OCI-LY7 (cell line): Measurements from ENCODE around the gene STX16. TPM values are rescaled to one million over a fixed set of nuclear protein-coding genes. Genes with fewer than 3 reads are reported as not detected.

Source experiments
- BruUV-seq: library from RNA; stranded (reverse); fragments of 400-500 nt; replicated peaks from 2 replicates; lab custom pipeline; 2021; lab: Mats Ljungman, UMichigan
- CTCF ChIA-PET: fragments of 300-600 bp; sonication (Branson Sonifier 250); formaldehyde crosslinking; loops from one replicate; lab custom pipeline; 2022; ENCODE audit warnings: antibody characterized with exemption; ENCODE audit not compliant: unreplicated experiment; lab: Charles Lee
- POLR2A ChIA-PET: fragments of 300-600 bp; sonication (Branson Sonifier 250); formaldehyde crosslinking; loops from one replicate; lab custom pipeline; 2022; ENCODE audit warnings: antibody characterized with exemption; lab: Charles Lee
- DNase-seq: peaks from one replicate; pipeline ENCODE4 v3.0.0-alpha.2; 2015; ENCODE audit warnings: low spot score
- H2AFZ ChIP-seq: fragments of 200-600 bp; sonication (generic), shearing (Covaris generic); 2 replicates; pipeline ENCODE4 v1.6.1; 2014; ENCODE audit warnings: mild to moderate bottlenecking, antibody characterized with exemption, low read length, moderate library complexity
- H3K27ac ChIP-seq: fragments of 200-600 bp; sonication (generic); 2 replicates; pipeline ENCODE4 v1.5.1; 2014; ENCODE audit warnings: mixed run types, low read depth, mild to moderate bottlenecking, moderate library complexity, low read length, inconsistent platforms; ENCODE audit not compliant: poor library complexity, severe bottlenecking
- H3K36me3 ChIP-seq: fragments of 200-600 bp; sonication (generic); 2 replicates; pipeline ENCODE4 v1.6.1; 2014; ENCODE audit warnings: mild to moderate bottlenecking, antibody characterized with exemption, low read length, moderate library complexity, mixed read lengths; ENCODE audit not compliant: insufficient read depth
- H3K4me1 ChIP-seq: fragments of 200-600 bp; sonication (generic); 2 replicates; pipeline ENCODE4 v1.5.1; 2014; ENCODE audit warnings: mild to moderate bottlenecking, low read length; ENCODE audit not compliant: insufficient read depth, poor library complexity, severe bottlenecking
- H3K4me2 ChIP-seq: fragments of 200-600 bp; sonication (generic); 2 replicates; pipeline ENCODE4 v1.6.1; 2014; ENCODE audit warnings: mild to moderate bottlenecking, low read length
- H3K4me3 ChIP-seq: fragments of 200-600 bp; sonication (generic); 2 replicates; pipeline ENCODE4 v1.5.1; 2014; ENCODE audit warnings: mild to moderate bottlenecking, low read depth, low read length; ENCODE audit not compliant: poor library complexity, severe bottlenecking
- H3K79me2 ChIP-seq: fragments of 200-600 bp; sonication (generic); 2 replicates; pipeline ENCODE4 v1.6.1; 2016; ENCODE audit warnings: low read depth, mild to moderate bottlenecking, low read length, moderate library complexity, mixed read lengths; ENCODE audit not compliant: insufficient read depth
- H3K9me2 ChIP-seq: fragments of 200-600 bp; sonication (generic); 2 replicates; pipeline ENCODE4 v1.6.1; 2016; ENCODE audit warnings: mild to moderate bottlenecking, low read length, mixed read lengths; ENCODE audit not compliant: insufficient read depth
- H3K9me3 ChIP-seq: fragments of 200-600 bp; sonication (generic); 2 replicates; pipeline ENCODE4 v1.6.1; 2014; ENCODE audit warnings: mild to moderate bottlenecking, mixed run types, low read length, mixed read lengths
- H4K20me1 ChIP-seq: fragments of 200-600 bp; sonication (generic); 2 replicates; pipeline ENCODE4 v1.6.1; 2014; ENCODE audit warnings: mild to moderate bottlenecking, antibody characterized with exemption, low read length, moderate library complexity, mixed read lengths; ENCODE audit not compliant: insufficient read depth
- EZH2phosphoT487 ChIP-seq: fragments of 200-600 bp; sonication (generic); IDR thresholded peaks from 2 replicates; pipeline ENCODE4 v1.6.1; 2018; ENCODE audit warnings: low read depth, borderline replicate concordance, mild to moderate bottlenecking, mixed run types, antibody characterized with exemption, low read length, moderate library complexity, mixed read lengths
- intact Hi-C: fragments of 100-400 bp; cut with micrococcal nuclease; formaldehyde crosslinking; loops from one replicate; pipeline ENCODE4 v1.10.0; 2022; ENCODE audit not compliant: unreplicated experiment
- total RNA-seq, 2 experiments: library from RNA; depleted of rRNA in 1 of 2; stranded (reverse); fragments of >200 nt in 1 of 2; shearing (Covaris generic) in 1 of 2; gene quantifications; 2 replicates each; pipeline ENCODE4 v1.2.3, GENCODE V29; 2014 to 2022
- TF ChIP-seq, protein P1 (sequence below): fragments of 200-600 bp; sonication (generic); conservative IDR thresholded peaks from 2 replicates; pipeline ENCODE4 v1.5.1; 2014; ENCODE audit warnings: mild to moderate bottlenecking, antibody characterized with exemption, low read length, moderate library complexity, mixed read lengths

The STX16 gene
- total RNA-seq, 2 experiments from 2014 or later = 48.2 to 89.5 TPM

DNA sequence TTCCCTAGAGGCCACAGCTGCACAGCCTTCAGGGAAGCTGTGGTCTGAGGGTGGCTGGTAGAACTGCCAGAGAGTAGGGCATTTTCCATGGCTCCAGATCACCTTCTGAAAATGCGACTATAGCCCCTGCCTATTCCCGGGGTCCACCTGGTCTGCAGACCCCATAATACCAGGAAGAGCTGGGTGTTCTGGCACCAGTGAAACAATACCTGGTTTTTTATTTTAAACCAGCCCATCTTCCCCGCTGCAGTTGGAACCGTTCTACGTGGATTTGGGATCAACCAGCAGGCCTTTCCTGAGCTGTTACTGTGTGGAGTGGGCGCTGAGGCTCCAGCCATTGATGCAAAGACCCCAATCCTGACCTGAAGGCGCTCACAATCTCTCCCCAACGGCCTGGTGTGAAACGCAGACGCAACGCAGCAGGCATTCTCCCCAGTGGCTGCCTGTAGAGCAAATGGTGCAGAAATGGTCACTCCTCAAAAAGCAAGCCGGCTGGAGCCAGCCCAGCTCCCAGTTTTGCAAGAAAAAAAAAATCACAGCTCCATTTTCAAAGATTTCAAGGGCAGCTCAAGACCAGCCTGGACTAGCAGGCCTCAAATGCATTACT lies 52.8 kb downstream of the STX16 start:
- no TSS peak for BruUV-seq
- intact Hi-C loops = no loop called here
- Histone ChIP-seq H4K20me1 (no peaks in the 10 kb centered on the region), H3K4me3 (no peak overlapping the region), H3K36me3 (no peaks in the 10 kb centered on the region), H3K4me2 (no peak overlapping the region), H2AFZ (no peak overlapping the region), H3K27ac (no peak overlapping the region), H3K9me2 (no peaks in the 10 kb centered on the region), H3K79me2 (no peaks in the 10 kb centered on the region), H3K9me3 (no peaks in the 10 kb centered on the region), H3K4me1 (no peaks in the 10 kb centered on the region)
- POLR2A ChIA-PET = interaction anchor here (1.4 kb wide), 1 partner anchor 11 kb away, joined by 4 read pairs; no protein-coding TSS in a partner anchor
- no peak for DNase-seq
- TF ChIP-seq EZH2phosphoT487 = no peak
- TF ChIP-seq, protein P1, sequence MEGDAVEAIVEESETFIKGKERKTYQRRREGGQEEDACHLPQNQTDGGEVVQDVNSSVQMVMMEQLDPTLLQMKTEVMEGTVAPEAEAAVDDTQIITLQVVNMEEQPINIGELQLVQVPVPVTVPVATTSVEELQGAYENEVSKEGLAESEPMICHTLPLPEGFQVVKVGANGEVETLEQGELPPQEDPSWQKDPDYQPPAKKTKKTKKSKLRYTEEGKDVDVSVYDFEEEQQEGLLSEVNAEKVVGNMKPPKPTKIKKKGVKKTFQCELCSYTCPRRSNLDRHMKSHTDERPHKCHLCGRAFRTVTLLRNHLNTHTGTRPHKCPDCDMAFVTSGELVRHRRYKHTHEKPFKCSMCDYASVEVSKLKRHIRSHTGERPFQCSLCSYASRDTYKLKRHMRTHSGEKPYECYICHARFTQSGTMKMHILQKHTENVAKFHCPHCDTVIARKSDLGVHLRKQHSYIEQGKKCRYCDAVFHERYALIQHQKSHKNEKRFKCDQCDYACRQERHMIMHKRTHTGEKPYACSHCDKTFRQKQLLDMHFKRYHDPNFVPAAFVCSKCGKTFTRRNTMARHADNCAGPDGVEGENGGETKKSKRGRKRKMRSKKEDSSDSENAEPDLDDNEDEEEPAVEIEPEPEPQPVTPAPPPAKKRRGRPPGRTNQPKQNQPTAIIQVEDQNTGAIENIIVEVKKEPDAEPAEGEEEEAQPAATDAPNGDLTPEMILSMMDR = no peak
- CTCF ChIA-PET = interaction anchor here (0.7 kb wide), 1 partner anchor 56 kb away, joined by 3 read pairs; no protein-coding TSS in a partner anchor

DNA sequence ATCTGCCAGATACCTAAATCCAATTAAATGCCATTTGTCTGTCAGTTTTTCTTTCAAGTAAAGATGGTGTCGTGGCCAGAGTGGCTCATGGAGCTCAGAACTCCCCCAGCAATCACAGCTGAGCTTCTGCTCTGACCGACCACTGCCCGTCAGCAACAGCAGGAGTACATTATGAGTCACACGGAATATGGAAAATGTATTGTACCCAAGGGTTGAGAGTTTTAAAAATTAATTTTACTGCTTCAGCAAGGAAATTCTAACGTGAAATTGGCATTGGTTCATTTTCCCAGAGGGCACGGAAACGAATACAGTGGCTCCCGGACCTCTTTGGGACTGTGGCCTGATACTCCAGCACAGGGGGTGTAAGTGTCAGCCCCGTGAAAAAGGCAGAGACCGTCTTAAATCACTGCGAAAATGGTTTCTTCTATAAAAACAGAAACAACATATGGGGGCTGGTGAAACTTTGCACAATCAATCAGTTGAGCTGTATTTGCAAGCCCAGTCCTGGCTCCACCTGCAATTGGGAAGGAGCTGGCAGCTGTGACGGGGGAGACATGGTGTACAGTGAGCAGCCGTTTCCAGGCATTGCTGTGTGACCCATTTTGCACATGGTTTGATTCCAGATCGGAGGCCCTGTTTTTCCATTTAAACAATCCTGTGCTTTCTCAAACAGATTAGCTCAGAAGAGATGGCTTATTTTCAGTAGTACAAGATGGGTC lies 54.3 kb downstream of the STX16 start:
- H3K9me3 ChIP-seq = no peaks in the 10 kb centered on the region

More for the DNA sequence above, 54.3 kb downstream of the STX16 start:
- H3K36me3 ChIP-seq = no peaks in the 10 kb centered on the region
- no peak overlapping the region for H3K4me3 ChIP-seq
- H3K27ac ChIP-seq = no peak overlapping the region
- H3K9me2 ChIP-seq = no peaks in the 10 kb centered on the region
- no peaks in the 10 kb centered on the region for H3K4me1 ChIP-seq
- H3K79me2 ChIP-seq = no peaks in the 10 kb centered on the region
- H3K4me2 ChIP-seq = no peak overlapping the region
- ChIA-PET POLR2A (interaction anchor here (1.1 kb wide), 1 partner anchor 47 kb away, joined by 4 read pairs; no protein-coding TSS in a partner anchor), CTCF (no interaction called here)
- H2AFZ ChIP-seq = no peak overlapping the region
- H4K20me1 ChIP-seq = no peaks in the 10 kb centered on the region
- BruUV-seq = no TSS peak
- TF ChIP-seq, protein P1 = no peak
- TF ChIP-seq EZH2phosphoT487 = no peak
- DNase-seq = no peak
- intact Hi-C loops = no loop called here
